Trophoblast cell (in vitro differentiated cells and primary cell): ENCODE measurements around the gene EPHB2.

ENCODE experiments used
- DNase-seq, 2 donors: peaks; one replicate each; pipeline ENCODE4 v3.0.0-alpha.2; 2016
- H2AFZ ChIP-seq: 2 replicates; pipeline ENCODE4 v1.6.1; 2013; ENCODE audit warnings: low read length, moderate library complexity, mild to moderate bottlenecking; ENCODE audit not compliant: insufficient read depth, poor library complexity
- H2AK5ac ChIP-seq: 2 replicates; pipeline ENCODE4 v1.6.1; 2013; ENCODE audit warnings: mild to moderate bottlenecking, low read length
- H2BK120ac ChIP-seq: 2 replicates; pipeline ENCODE4 v1.6.1; 2013; ENCODE audit warnings: low read length, mild to moderate bottlenecking, moderate library complexity; ENCODE audit not compliant: insufficient read depth, poor library complexity
- H2BK12ac ChIP-seq: 2 replicates; pipeline ENCODE4 v1.6.1; 2013; ENCODE audit warnings: mild to moderate bottlenecking, low read length, moderate library complexity
- H2BK5ac ChIP-seq: 2 replicates; pipeline ENCODE4 v1.6.1; 2013; ENCODE audit warnings: low read length, low read depth, moderate library complexity, mild to moderate bottlenecking; ENCODE audit not compliant: poor library complexity
- H3K14ac ChIP-seq: 2 replicates; pipeline ENCODE4 v1.6.1; 2013; ENCODE audit warnings: mild to moderate bottlenecking, low read length
- H3K18ac ChIP-seq: 2 replicates; pipeline ENCODE4 v1.6.1; 2013; ENCODE audit warnings: mild to moderate bottlenecking, low read length
- H3K23ac ChIP-seq: 2 replicates; pipeline ENCODE4 v1.6.1; 2013; ENCODE audit warnings: low read length
- H3K27ac ChIP-seq: 2 replicates; pipeline ENCODE4 v1.5.1; 2013; ENCODE audit warnings: low read depth, mild to moderate bottlenecking, inconsistent platforms, low read length, moderate library complexity
- H3K27me3 ChIP-seq: 2 replicates; pipeline ENCODE4 v1.6.1; 2013; ENCODE audit warnings: inconsistent platforms, mild to moderate bottlenecking, low read length, moderate library complexity; ENCODE audit not compliant: insufficient read depth
- H3K36me3 ChIP-seq, 2 experiments: 1 replicate in 1 of 2; 2 replicates in 1 of 2; pipeline ENCODE4 v1.6.1; 2013; ENCODE audit warnings: low read length in 2 of 2, mild to moderate bottlenecking in 2 of 2, moderate library complexity in 1 of 2; ENCODE audit not compliant: insufficient read depth in 2 of 2, control insufficient read depth in 1 of 2
- H3K4ac ChIP-seq: 2 replicates; pipeline ENCODE4 v1.6.1; 2013; ENCODE audit warnings: low read depth, mild to moderate bottlenecking, low read length, moderate library complexity
- H3K4me1 ChIP-seq, 2 experiments: 1 replicate in 1 of 2; 2 replicates in 1 of 2; pipeline ENCODE4 v1.6.1; 2013; ENCODE audit warnings: low read length in 2 of 2, mild to moderate bottlenecking in 2 of 2, moderate library complexity in 1 of 2; ENCODE audit not compliant: insufficient read depth in 2 of 2, control insufficient read depth in 1 of 2
- H3K4me2 ChIP-seq: 2 replicates; pipeline ENCODE4 v1.6.1; 2013; ENCODE audit warnings: inconsistent platforms, mild to moderate bottlenecking, low read length, moderate library complexity
- H3K4me3 ChIP-seq: 2 replicates; pipeline ENCODE4 v1.5.1; 2013; ENCODE audit warnings: mild to moderate bottlenecking, low read depth, low read length, inconsistent platforms
- H3K79me1 ChIP-seq: one replicate; pipeline ENCODE4 v1.6.1; 2013; ENCODE audit warnings: low read length
- H3K79me2 ChIP-seq: 2 replicates; pipeline ENCODE4 v1.6.1; 2013; ENCODE audit warnings: low read length, mild to moderate bottlenecking; ENCODE audit not compliant: control insufficient read depth, insufficient read depth, poor library complexity
- H3K9ac ChIP-seq: 2 replicates; pipeline ENCODE4 v1.6.1; 2013; ENCODE audit warnings: mild to moderate bottlenecking, low read length
- H3K9me3 ChIP-seq: 2 replicates; pipeline ENCODE4 v1.6.1; 2013; ENCODE audit warnings: low read depth, mild to moderate bottlenecking, control low read depth, inconsistent platforms, low read length; ENCODE audit not compliant: insufficient read depth
- H4K12ac ChIP-seq: 2 replicates; pipeline ENCODE4 v1.6.1; 2013; ENCODE audit warnings: low read depth, mild to moderate bottlenecking, low read length, moderate library complexity
- H4K8ac ChIP-seq: 2 replicates; pipeline ENCODE4 v1.6.1; 2013; ENCODE audit warnings: low read depth, mild to moderate bottlenecking, low read length, moderate library complexity
- H4K91ac ChIP-seq: one replicate; pipeline ENCODE4 v1.6.1; 2013; ENCODE audit warnings: low read depth, mild to moderate bottlenecking, low read length, moderate library complexity
- WGBS: extraction: QIAGEN DNeasy Blood & Tissue Kit; methylation state at CpG from one replicate; pipeline ENCODE4 v1.1.7; 2013; ENCODE audit warnings: missing lambda C conversion rate; ENCODE audit not compliant: insufficient read length, insufficient coverage; ENCODE audit errors: extremely low coverage; 5-methylcytosine and 5-hydroxymethylcytosine counted together

EPHB2 gene

DNA sequence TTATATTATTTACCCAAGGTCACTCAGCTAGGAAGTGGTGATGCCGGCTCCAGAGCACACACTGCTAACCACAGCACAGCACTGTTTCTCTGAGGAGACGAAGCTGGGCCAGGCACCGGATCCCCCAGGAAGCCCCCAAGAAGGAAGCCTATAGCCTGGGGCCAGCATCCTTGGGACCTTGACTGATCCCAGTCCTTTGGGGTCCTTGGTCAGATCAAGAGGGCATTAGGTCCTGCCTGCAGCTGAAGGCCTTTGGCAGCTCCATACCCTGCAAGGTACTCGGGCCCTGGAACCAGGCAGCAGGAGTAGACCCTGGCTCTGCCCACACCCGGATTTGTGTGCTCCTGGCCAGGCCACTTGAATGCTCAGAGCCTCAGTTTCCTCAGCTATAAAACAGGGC is 134.0 kb downstream of the EPHB2 start:
- H2AK5ac ChIP-seq = no peak overlapping the region
- no peak overlapping the region for H3K14ac ChIP-seq
- no peaks in the 10 kb centered on the region for H3K27me3 ChIP-seq
- no peak overlapping the region for H3K4ac ChIP-seq
- H2BK5ac ChIP-seq = no peak overlapping the region
- H3K9ac ChIP-seq = no peak overlapping the region
- no peak overlapping the region for H3K27ac ChIP-seq
- H3K4me3 ChIP-seq = no peak overlapping the region
- no CpG with 5 or more reads among the region's 5 CpGs for WGBS
- H4K91ac ChIP-seq = no peak overlapping the region
- H3K9me3 ChIP-seq = no peaks in the 10 kb centered on the region
- H3K4me2 ChIP-seq = no peak overlapping the region
- H3K18ac ChIP-seq = no peak overlapping the region
- H2AFZ ChIP-seq = no peak overlapping the region
- H4K12ac ChIP-seq = no peak overlapping the region
- H3K79me1 ChIP-seq = no peaks in the 10 kb centered on the region
- no peak overlapping the region for H4K8ac ChIP-seq
- H3K79me2 ChIP-seq = no peaks in the 10 kb centered on the region
- no peak overlapping the region for H3K23ac ChIP-seq
- DNase-seq = no peak
- no peaks in the 10 kb centered on the region for H3K4me1 ChIP-seq
- H2BK120ac ChIP-seq = no peak overlapping the region
- no peak overlapping the region for H2BK12ac ChIP-seq
- no peaks in the 10 kb centered on the region for H3K36me3 ChIP-seq

DNA sequence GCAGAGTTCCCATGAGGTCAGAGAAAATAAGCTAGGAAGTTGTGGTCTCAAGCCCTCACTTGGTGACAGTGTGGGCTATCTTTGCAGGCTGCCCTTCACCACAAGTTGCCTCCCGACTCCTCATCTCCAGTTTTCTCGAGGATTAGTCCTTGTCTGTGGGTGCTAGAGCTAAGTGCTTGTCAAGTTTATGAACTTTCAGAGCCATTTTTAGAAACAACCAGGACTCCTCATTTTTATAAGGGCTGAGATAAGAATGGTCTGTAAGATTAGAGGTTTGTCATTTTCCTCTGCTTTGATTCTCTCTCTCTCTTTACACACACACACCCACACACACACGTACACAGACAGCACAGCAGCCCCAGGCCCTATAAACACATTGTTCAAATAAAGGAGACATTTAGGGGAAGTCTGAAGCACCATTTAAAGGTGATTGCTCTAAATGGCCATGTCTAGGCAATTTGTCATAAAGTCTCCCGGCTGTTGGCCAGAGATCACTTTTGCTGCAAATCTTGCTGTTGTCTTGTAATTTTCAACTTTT is 134.8 kb downstream of the EPHB2 start:
- WGBS = no CpG with 5 or more reads among the region's 4 CpGs
- H3K9me3 ChIP-seq = no peaks in the 10 kb centered on the region
- DNase-seq = no peak
- H3K4me1 ChIP-seq = peaks cover 0 to 4% of the 10 kb centered on the region in 2 experiments
- no peak overlapping the region for H4K91ac ChIP-seq
- no peak overlapping the region for H2AFZ ChIP-seq
- no peaks in the 10 kb centered on the region for H3K79me1 ChIP-seq
- H3K36me3 ChIP-seq = no peaks in the 10 kb centered on the region
- H4K12ac ChIP-seq = no peak overlapping the region
- H3K9ac ChIP-seq = no peak overlapping the region
- no peak overlapping the region for H3K4ac ChIP-seq
- H2AK5ac ChIP-seq = no peak overlapping the region
- no peak overlapping the region for H3K18ac ChIP-seq
- no peaks in the 10 kb centered on the region for H3K79me2 ChIP-seq
- H3K23ac ChIP-seq = no peak overlapping the region
- H3K27me3 ChIP-seq = no peaks in the 10 kb centered on the region
- H2BK120ac ChIP-seq = no peak overlapping the region
- H3K27ac ChIP-seq = no peak overlapping the region
- H3K4me3 ChIP-seq = no peak overlapping the region
- H4K8ac ChIP-seq = no peak overlapping the region
- H3K4me2 ChIP-seq = no peak overlapping the region
- H2BK5ac ChIP-seq = no peak overlapping the region
- no peak overlapping the region for H3K14ac ChIP-seq
- H2BK12ac ChIP-seq = no peak overlapping the region

DNA sequence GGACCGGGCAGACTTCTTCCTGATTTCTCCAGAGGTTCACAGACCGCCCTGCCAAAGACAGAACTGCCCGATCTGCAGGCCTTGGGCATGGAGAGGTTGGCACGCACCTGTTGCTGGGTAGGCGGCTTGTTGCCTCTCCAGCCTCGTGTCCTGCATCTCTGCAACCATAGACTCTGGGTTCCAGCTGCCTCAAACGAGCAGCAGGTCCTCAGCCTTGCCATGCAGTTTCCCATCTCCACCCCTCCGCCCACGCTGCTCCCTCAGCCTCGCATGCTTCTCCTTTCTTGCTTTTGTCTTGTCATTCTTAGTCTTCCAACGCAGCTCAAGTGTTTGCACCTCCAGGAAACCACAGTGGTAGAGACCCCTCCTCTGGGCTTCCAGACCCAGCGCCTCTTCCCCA is 135.8 kb downstream of the EPHB2 start:
- H3K79me1 ChIP-seq = no peaks in the 10 kb centered on the region
- H2AFZ ChIP-seq = no peak overlapping the region
- no peak overlapping the region for H3K9ac ChIP-seq
- H3K27ac ChIP-seq = no peak overlapping the region
- peaks cover 0 to 4% of the 10 kb centered on the region in 2 experiments for H3K4me1 ChIP-seq
- no peak overlapping the region for H4K12ac ChIP-seq
- no peak overlapping the region for H3K18ac ChIP-seq
- H3K23ac ChIP-seq = no peak overlapping the region
- DNase-seq = no peak
- H3K27me3 ChIP-seq = no peaks in the 10 kb centered on the region
- H3K4me3 ChIP-seq = no peak overlapping the region
- H3K4me2 ChIP-seq = no peak overlapping the region
- H3K79me2 ChIP-seq = no peaks in the 10 kb centered on the region
- H2BK120ac ChIP-seq = no peak overlapping the region
- no peak overlapping the region for H2AK5ac ChIP-seq
- H4K91ac ChIP-seq = no peak overlapping the region
- H3K14ac ChIP-seq = no peak overlapping the region
- H3K36me3 ChIP-seq = no peaks in the 10 kb centered on the region
- H3K9me3 ChIP-seq = peaks cover 3% of the 10 kb centered on the region
- H3K4ac ChIP-seq = no peak overlapping the region
- WGBS = no CpG with 5 or more reads among the region's 12 CpGs
- no peak overlapping the region for H2BK12ac ChIP-seq
- no peak overlapping the region for H2BK5ac ChIP-seq
- H4K8ac ChIP-seq = no peak overlapping the region

DNA sequence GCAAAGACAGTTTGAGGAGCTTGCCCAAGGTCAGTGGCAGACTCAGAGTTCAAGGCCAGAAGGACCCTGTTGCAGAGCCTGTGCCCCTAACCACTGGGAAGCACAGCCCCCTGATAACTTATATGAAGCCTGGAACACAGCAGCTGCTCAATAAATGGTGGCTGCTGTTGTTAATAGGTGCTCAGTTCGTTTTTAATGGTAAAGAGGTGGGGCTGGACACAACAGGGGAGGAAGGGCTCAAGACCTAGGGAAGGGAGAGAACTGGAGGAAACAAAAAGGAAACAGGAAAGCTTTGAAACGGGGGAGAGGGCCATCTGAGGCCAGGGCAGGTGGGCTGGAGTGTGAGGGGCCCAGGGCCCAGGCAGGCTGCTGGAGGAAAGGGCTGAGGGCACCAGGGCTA is 136.6 kb downstream of the EPHB2 start:
- no peak overlapping the region for H3K23ac ChIP-seq
- H3K79me2 ChIP-seq = no peaks in the 10 kb centered on the region
- no peak overlapping the region for H2BK12ac ChIP-seq
- H3K4me1 ChIP-seq = peaks cover 0 to 4% of the 10 kb centered on the region in 2 experiments
- no peak for DNase-seq
- H3K14ac ChIP-seq = no peak overlapping the region
- H3K36me3 ChIP-seq = no peaks in the 10 kb centered on the region
- no peak overlapping the region for H2BK120ac ChIP-seq
- H3K9me3 ChIP-seq = peaks cover 3% of the 10 kb centered on the region
- no peak overlapping the region for H4K12ac ChIP-seq
- no peak overlapping the region for H3K18ac ChIP-seq
- WGBS = no CpG with 5 or more reads among the region's 2 CpGs
- no peaks in the 10 kb centered on the region for H3K79me1 ChIP-seq
- no peak overlapping the region for H4K8ac ChIP-seq
- no peak overlapping the region for H3K4me2 ChIP-seq
- H3K27ac ChIP-seq = no peak overlapping the region
- H3K4me3 ChIP-seq = no peak overlapping the region
- no peak overlapping the region for H4K91ac ChIP-seq
- H3K27me3 ChIP-seq = no peaks in the 10 kb centered on the region
- no peak overlapping the region for H2AFZ ChIP-seq
- H3K4ac ChIP-seq = no peak overlapping the region
- H2BK5ac ChIP-seq = no peak overlapping the region
- no peak overlapping the region for H2AK5ac ChIP-seq
- H3K9ac ChIP-seq = no peak overlapping the region
